Fibroblast of skin of abdomen (primary cell): ENCODE results near the gene TCIRG1.

Experiments used
- DNase-seq: peaks from one replicate; pipeline ENCODE4 v3.0.0-alpha.2; 2013

TCIRG1 gene

GRCh38 chr11:68052137-68052873 lies 13.5 kb downstream of the TCIRG1 start:
- DNase-seq = no peak

- no peak for DNase-seq
Observed at GRCh38 chr11:68053117-68053516, 14.3 kb downstream of the TCIRG1 start.

- no peak for DNase-seq
Observed at GRCh38 chr11:68053981-68054812, 15.4 kb downstream of the TCIRG1 start.

GRCh38 chr11:68056317-68057285 lies 17.8 kb downstream of the TCIRG1 start:
- DNase-seq = no peak

- no peak for DNase-seq
Observed at GRCh38 chr11:68057807-68058206, 19.0 kb downstream of the TCIRG1 start.

- DNase-seq = no peak
Observed at GRCh38 chr11:68061508-68061907, 22.7 kb downstream of the TCIRG1 start.

- no peak for DNase-seq
Observed at GRCh38 chr11:68064926-68065325, 26.1 kb downstream of the TCIRG1 start.

- no peak for DNase-seq
Observed at GRCh38 chr11:68065841-68066240, 27.0 kb downstream of the TCIRG1 start.

- DNase-seq = no peak
Observed at GRCh38 chr11:68066742-68067141, 27.9 kb downstream of the TCIRG1 start.

- DNase-seq = no peak
Observed at GRCh38 chr11:68067991-68068390, 29.2 kb downstream of the TCIRG1 start.

- DNase-seq = no peak
Observed at GRCh38 chr11:68071281-68072048, 32.6 kb downstream of the TCIRG1 start.

- no peak for DNase-seq
Observed at GRCh38 chr11:68074584-68075352, 35.9 kb downstream of the TCIRG1 start.

GRCh38 chr11:68076371-68077042 lies 37.7 kb downstream of the TCIRG1 start:
- no peak for DNase-seq

- DNase-seq = no peak
Observed at GRCh38 chr11:68077617-68078582, 39.1 kb downstream of the TCIRG1 start.

GRCh38 chr11:68080860-68081259 lies 42.0 kb downstream of the TCIRG1 start:
- DNase-seq = no peak

GRCh38 chr11:68081691-68082090 lies 42.9 kb downstream of the TCIRG1 start:
- no peak for DNase-seq

- no peak for DNase-seq
Observed at GRCh38 chr11:68082481-68082880, 43.7 kb downstream of the TCIRG1 start.

GRCh38 chr11:68083517-68083916 lies 44.7 kb downstream of the TCIRG1 start:
- DNase-seq = no peak

GRCh38 chr11:68089679-68090078 lies 50.9 kb downstream of the TCIRG1 start:
- no peak for DNase-seq
